HepG2 (cell line): ENCODE data around the gene ELFN1. TPM values are rescaled to one million over a fixed set of nuclear protein-coding genes. Genes with fewer than 3 reads are reported as not detected.

Source experiments
- ATAC-seq: fragments of 200-7000 bp; cut with Tn5 transposase; 3 replicates; pipeline ENCODE4 v1.9.1; 2020; ENCODE audit warnings: mild to moderate bottlenecking, moderate library complexity
- BruUV-seq: library from RNA; stranded (reverse); fragments of 400-500 nt; replicated peaks from 2 replicates; lab custom pipeline; 2021; lab: Mats Ljungman, UMichigan
- CTCF ChIA-PET: fragments of 300-600 bp; formaldehyde crosslinking; extraction: SDS; loops from one replicate; lab custom pipeline; 2021; ENCODE audit warnings: low total read pairs, inconsistent platforms, low intra/inter-chr PET ratio; lab: Yijun Ruan, JAX
- POLR2A ChIA-PET: fragments of 350-600 bp; sonication (Branson Sonifier 250); formaldehyde crosslinking; loops from one replicate; lab custom pipeline; 2020; ENCODE audit warnings: antibody characterized with exemption, inconsistent platforms; lab: Yijun Ruan, JAX
- DNase-seq: peaks from one replicate; pipeline ENCODE4 v3.0.0-alpha.2; 2015; ENCODE audit warnings: low spot score
- FAIRE-seq: peaks from 3 replicates; lab custom pipeline; 2011; peaks lifted over from hg19 to GRCh38; lab: Jason Lieb, UNC
- H2AFZ ChIP-seq: one replicate; pipeline ENCODE4 v1.6.1; 2011; ENCODE audit warnings: low read length, inconsistent platforms
- H3K27ac ChIP-seq: fragments of 300-600 bp; 3 replicates; pipeline ENCODE4 v1.8.0; 2011; ENCODE audit warnings: mixed run types, mild to moderate bottlenecking, mixed read lengths, low read length, inconsistent platforms; ENCODE audit not compliant: insufficient read depth; ENCODE audit errors: extremely low read length
- H3K27me3 ChIP-seq, 2 experiments: fragments of 200-600 bp in 1 of 2; 2 replicates in 1 of 2; 3 replicates in 1 of 2; pipeline versions ENCODE4 v1.6.0 to v1.8.0; 2011; ENCODE audit warnings: low read length in 2 of 2, mild to moderate bottlenecking in 2 of 2, moderate library complexity in 2 of 2, inconsistent platforms in 1 of 2; ENCODE audit not compliant: insufficient read depth in 2 of 2, control insufficient read depth in 1 of 2
- H3K36me3 ChIP-seq, 2 experiments: fragments of 200-600 bp in 1 of 2; replicated peaks in 1 of 2; 2 replicates in 1 of 2; 3 replicates in 1 of 2; pipeline versions ENCODE4 v1.5.1 to v1.8.0; 2011; ENCODE audit warnings: low read length in 2 of 2, inconsistent platforms in 1 of 2; ENCODE audit not compliant: insufficient read depth in 2 of 2, control insufficient read depth in 1 of 2
- H3K4me1 ChIP-seq: 2 replicates; pipeline ENCODE4 v1.5.1; 2012; ENCODE audit warnings: low read length, inconsistent platforms; ENCODE audit not compliant: insufficient read depth
- H3K4me2 ChIP-seq: 2 replicates; pipeline ENCODE4 v1.6.0; 2011; ENCODE audit warnings: low read depth, low read length, inconsistent platforms
- H3K4me3 ChIP-seq, 3 experiments: fragments of 200-600 bp in 1 of 3; sonication (generic), shearing (Covaris generic) in 1 of 3; replicated peaks in 1 of 3; 2 replicates each; pipeline ENCODE4 v1.5.1; 2011 to 2016; ENCODE audit warnings: low read length in 3 of 3, inconsistent platforms in 2 of 3, low read depth in 2 of 3, mild to moderate bottlenecking in 2 of 3, control low read depth in 1 of 3, mixed read lengths in 1 of 3; ENCODE audit not compliant: insufficient read depth in 1 of 3
- H3K79me2 ChIP-seq: one replicate; pipeline ENCODE4 v1.6.1; 2011; ENCODE audit warnings: low read length, inconsistent platforms; ENCODE audit not compliant: insufficient read depth
- H3K9ac ChIP-seq: 2 replicates; pipeline ENCODE4 v1.6.0; 2011; ENCODE audit warnings: mild to moderate bottlenecking, low read depth, low read length, inconsistent platforms; ENCODE audit not compliant: insufficient read depth
- H3K9me3 ChIP-seq: 2 replicates; pipeline ENCODE4 v1.5.1; 2012; ENCODE audit warnings: mild to moderate bottlenecking, low read length
- H4K20me1 ChIP-seq: 2 replicates; pipeline ENCODE4 v1.6.0; 2011; ENCODE audit warnings: inconsistent platforms, mild to moderate bottlenecking, low read length, moderate library complexity; ENCODE audit not compliant: insufficient read depth
- ASH2L ChIP-seq: fragments of 300-600, 200-600 bp; sonication (generic); IDR thresholded peaks from 2 replicates; pipeline ENCODE4 v1.7.0; 2017; ENCODE audit warnings: low read depth, mild to moderate bottlenecking, moderate library complexity, mixed read lengths, low read length; ENCODE audit not compliant: insufficient read length
- ELF4 ChIP-seq: sonication (generic); formaldehyde crosslinking; IDR thresholded peaks from 2 replicates; pipeline ENCODE4 v1.5.0; 2020; ENCODE audit warnings: missing genetic modification reagents, mild to moderate bottlenecking, moderate library complexity, borderline replicate concordance
- NFE2 ChIP-seq: sonication (generic); formaldehyde crosslinking; IDR thresholded peaks from 2 replicates; pipeline ENCODE4 v1.4.0; 2020; ENCODE audit warnings: missing genetic modification reagents
- XRCC5 ChIP-seq: fragments of 200-400 bp; formaldehyde crosslinking; optimal IDR thresholded peaks from 2 replicates; pipeline ENCODE3; 2017; ENCODE audit warnings: mild to moderate bottlenecking, low read length
- ZNF280D ChIP-seq: sonication (generic); formaldehyde crosslinking; IDR thresholded peaks from 2 replicates; pipeline ENCODE4 v1.5.1; 2020; ENCODE audit warnings: mild to moderate bottlenecking, missing genetic modification reagents
- WGBS: methylation state at CpG from one replicate; pipeline ENCODE4 v1.1.6; 2017; ENCODE audit warnings: low lambda C conversion rate; 5-methylcytosine and 5-hydroxymethylcytosine counted together
- in situ Hi-C: cut with HindIII; loops from 2 replicates; pipeline ENCODE4 v1.10.0; 2017; ENCODE audit warnings: low pct_unique_long_range_greater_than_20kb; ENCODE audit not compliant: extremely low pct_ligation_motif_present
- intact Hi-C: fragments of 100-400 bp; cut with micrococcal nuclease; formaldehyde crosslinking; loops from one replicate; pipeline ENCODE4 v1.10.0; 2022; ENCODE audit not compliant: unreplicated experiment
- polyA plus RNA-seq, 8 experiments: library from polyadenylated mRNA; depleted of rRNA in 3 of 8; stranded (reverse) in 7 of 8; unstranded in 1 of 8; fragments of >200 nt; fragmentation: Illumina TruSeq in 4 of 8; extraction: Trizol in 4 of 8; gene quantifications; 2 replicates each; pipeline versions ENCODE4 v1.2.1 to v1.2.3, GENCODE V29; 2011 to 2016; ENCODE audit warnings: low read depth in 4 of 8, missing spikeins in 1 of 8, mixed read lengths in 1 of 8; ENCODE audit not compliant: insufficient read depth in 1 of 8
- total RNA-seq, 5 experiments: library from RNA; depleted of rRNA; stranded (reverse); fragments of >200 nt; fragmentation: Illumina TruSeq; extraction: Trizol; gene quantifications; 2 replicates each; pipeline ENCODE4 v1.2.3, GENCODE V29; 2016; ENCODE audit warnings: low read depth in 1 of 5
- TF ChIP-seq, protein P1 (sequence below): sonication (generic); formaldehyde crosslinking; IDR thresholded peaks from 2 replicates; pipeline ENCODE4 v1.4.0; 2020; ENCODE audit warnings: missing genetic modification reagents; ENCODE audit errors: not compliant biosample characterization

The ELFN1 gene
- total and polyA plus RNA-seq, 2 of the 13 experiments (the other 11 are each of a cell fraction or from before 2014, with no cell fraction given), result 0.13 to 0.18 TPM

- H3K27ac ChIP-seq, result no peak overlapping the region
- no peak for DNase-seq
- H3K36me3 ChIP-seq, result no peaks in the 10 kb centered on the region
- no peak overlapping the region for H3K4me3 ChIP-seq
- CTCF ChIA-PET, result no interaction called here
- TF ChIP-seq, protein P1, sequence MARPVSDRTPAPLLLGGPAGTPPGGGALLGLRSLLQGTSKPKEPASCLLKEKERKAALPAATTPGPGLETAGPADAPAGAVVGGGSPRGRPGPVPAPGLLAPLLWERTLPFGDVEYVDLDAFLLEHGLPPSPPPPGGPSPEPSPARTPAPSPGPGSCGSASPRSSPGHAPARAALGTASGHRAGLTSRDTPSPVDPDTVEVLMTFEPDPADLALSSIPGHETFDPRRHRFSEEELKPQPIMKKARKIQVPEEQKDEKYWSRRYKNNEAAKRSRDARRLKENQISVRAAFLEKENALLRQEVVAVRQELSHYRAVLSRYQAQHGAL, result no peak
- TF ChIP-seq ASH2L, result no peak
- TF ChIP-seq NFE2 (CRISPR knock-in tag), result no peak
- no peak for TF ChIP-seq ELF4 (CRISPR knock-in tag)
- TF ChIP-seq ZNF280D (CRISPR knock-in tag), result no peak
- TF ChIP-seq XRCC5, result no peak
- FAIRE-seq, result no peak
- WGBS, result 20% methylated on average over 7 of the region's 15 CpGs
- BruUV-seq, result no TSS peak
- no peaks in the 10 kb centered on the region for H3K79me2 ChIP-seq
- no peak; the same call in 2 of the 3 replicates for ATAC-seq
- no peaks in the 10 kb centered on the region for H3K4me1 ChIP-seq
- peaks cover 7% of the 10 kb centered on the region for H3K9me3 ChIP-seq
- no peak overlapping the region for H2AFZ ChIP-seq
- in situ Hi-C loops, result loop anchor here (10.0 kb wide), 1 partner anchor 62 kb away; no protein-coding TSS in a partner anchor
- no peaks in the 10 kb centered on the region for H4K20me1 ChIP-seq
- H3K27me3 ChIP-seq, result peaks cover 2 to 6% of the 10 kb centered on the region in 2 experiments; a peak in 2 of 5 replicates
- intact Hi-C loops, result no loop called here
- POLR2A ChIA-PET, result no interaction called here
- no peak overlapping the region for H3K9ac ChIP-seq
- no peak overlapping the region for H3K4me2 ChIP-seq
Observed at GRCh38 chr7:1632916-1633785, 36.9 kb upstream of the ELFN1 start.
